HG03175 (cell line): ENCODE data around the gene PYGO1.
"Not testable (repeated sequence)": the region's sequence is repeated elsewhere in the genome, so short reads cannot be mapped to it uniquely, and the experiment has no call there.

Experiments
- ATAC-seq: cut with Tn5 transposase; IDR thresholded peaks from one replicate; pipeline ENCODE4 v1.9.1; 2021; ENCODE audit warnings: mild to moderate bottlenecking, moderate library complexity; ENCODE audit not compliant: unreplicated experiment

The PYGO1 gene

DNA sequence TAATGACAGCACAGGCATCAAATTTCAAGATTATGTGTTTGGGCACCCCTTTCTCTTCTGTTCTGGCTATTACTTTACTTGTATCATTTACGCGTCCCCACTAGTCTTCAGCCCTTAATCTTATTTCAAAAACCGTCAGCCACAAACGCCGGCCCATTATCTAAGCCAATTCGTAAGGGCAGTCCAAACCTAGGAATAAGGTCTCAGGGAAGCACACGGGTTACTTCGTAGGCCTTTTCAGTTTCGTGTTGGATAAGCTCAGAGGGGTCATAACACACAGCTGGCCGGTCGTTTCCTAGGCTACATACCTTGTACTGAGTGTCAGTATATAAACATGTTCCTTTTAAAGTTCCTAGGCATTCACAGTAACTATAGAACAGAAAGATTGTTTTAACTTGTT, 75.0 kb downstream of the PYGO1 start:
- ATAC-seq = no peak

DNA sequence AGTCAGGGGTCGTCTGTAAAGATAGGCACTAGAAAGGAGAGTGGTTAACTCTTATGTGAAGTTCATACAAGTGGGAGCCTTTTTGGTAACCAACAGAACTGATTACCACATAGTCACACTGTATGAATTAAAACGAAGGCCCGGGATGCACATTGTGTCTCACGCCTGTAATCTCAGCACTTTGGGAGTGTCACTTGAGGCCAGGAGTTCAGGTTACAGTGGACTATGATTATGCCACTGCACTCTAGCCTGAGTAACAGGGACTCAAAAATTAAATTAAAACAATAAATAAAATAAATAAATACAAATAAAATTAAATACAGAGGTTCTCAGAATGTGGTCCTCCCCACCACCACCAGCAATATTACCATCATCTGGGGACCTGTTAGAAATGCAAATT, 80.6 kb downstream of the PYGO1 start:
- no peak for ATAC-seq

DNA sequence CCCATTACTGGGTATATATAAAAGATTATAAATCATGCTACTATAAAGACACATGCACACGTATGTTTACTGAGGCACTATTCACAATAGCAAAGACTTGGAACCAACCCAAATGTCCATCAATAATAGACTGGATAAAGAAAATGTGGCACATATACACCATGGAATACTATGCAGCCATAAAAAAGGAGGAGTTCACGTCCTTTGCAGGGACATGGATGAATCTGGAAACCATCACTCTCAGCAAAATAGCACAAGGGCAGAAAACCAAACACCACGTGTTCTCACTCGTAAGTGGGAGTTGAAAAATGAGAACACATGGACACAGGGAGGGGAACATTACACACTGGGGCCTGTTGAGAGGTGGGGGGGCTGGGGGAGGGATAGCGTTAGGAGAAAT, 82.7 kb downstream of the PYGO1 start:
- ATAC-seq = not testable (repeated sequence)

DNA sequence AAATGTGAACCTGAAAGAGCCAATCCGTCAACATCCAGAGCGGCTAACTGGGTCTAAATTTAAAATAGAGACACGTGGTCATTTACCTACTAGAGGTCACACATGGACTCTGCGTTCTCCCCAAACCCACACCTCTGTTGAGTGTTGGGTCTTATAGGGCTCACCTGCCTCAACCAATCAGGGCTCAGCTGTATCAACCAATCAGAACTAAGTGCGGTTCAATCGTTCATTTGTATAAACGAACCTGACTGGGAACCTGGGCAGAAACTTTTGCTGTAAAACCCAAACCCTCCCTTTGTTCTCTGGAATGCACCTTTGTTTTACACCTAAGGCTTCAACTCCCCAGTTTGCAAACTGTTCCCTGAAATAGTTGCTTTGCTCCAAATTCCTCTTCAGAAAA, 89.0 kb downstream of the PYGO1 start:
- no peak for ATAC-seq

DNA sequence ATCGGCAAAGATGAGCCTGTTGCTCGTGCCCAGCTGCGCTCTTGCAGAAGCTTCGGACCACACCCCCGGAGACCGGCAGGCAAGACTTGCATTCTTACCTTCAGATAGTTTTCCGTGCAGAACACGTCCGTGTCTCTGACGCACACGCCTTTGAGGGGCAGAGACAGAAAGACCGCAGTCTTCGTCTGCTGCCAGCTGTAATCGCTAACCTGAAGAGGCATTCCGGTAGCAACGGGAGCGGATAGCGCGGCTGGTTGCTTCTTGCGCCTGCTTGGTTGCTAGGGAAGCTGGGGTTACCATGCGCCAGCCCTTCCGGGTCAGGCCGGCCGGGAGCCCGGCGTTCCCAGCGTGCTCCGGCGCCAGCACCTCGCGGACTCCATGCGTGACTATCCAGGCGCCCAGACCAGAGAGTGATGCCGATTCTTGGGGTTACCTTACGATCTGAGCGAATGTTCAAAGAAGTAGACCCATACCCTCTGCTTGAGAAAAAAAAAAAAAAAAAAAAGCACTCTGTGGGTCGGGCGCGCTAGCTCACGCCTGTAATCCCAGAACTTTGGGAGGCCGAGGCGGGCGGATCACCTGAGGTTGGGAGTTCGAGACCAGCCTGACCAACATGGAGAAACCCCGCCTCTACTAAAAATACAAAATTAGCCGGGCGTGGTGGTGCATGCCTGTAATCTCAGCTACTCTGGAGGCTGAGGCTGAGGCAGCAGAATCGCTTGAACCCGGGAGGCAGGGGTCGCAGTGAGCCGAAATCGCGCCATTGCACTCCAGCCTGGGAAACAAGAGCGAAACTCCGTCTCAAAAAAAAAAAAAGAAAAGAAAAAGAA, 89.8 kb downstream of the PYGO1 start:
- ATAC-seq = peak; percentile 97

DNA sequence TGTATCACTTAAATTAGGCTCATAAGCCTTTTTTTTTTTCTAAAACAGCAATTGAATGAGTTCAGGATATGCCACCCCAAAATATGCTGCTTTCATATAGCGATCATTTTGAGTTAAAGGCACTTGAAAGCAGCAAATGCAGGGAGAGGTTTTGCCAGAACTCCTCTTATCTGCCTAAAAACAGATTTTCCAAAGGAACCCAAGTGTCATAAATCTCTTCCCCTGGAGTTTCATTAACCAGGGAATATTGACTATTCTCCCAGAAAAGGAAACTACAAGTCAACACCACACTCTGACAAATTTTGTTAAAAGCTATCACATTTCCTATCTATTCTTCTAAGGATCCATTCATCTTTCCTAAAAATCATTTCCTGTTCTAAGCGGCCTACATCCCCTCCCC, 91.4 kb downstream of the PYGO1 start:
- no peak for ATAC-seq

DNA sequence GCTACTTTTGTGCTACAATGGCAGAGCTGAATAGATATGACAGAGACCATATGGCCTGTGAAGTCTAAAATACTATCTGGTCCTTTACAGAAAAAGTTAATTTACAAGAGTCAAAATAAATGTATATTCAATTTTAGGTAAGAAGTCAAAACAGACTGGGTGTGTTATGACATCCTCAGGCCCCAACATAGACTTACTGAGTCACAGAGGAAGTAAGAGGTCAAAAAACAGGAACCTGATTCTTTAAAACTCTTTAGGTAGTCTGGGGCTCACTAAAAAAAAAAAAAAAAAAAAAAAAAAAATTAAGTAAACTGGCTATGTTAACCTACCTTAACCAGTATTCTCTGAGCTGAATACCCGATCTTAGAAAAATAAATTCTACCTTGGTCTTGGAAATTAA, 93.2 kb downstream of the PYGO1 start:
- no peak for ATAC-seq

DNA sequence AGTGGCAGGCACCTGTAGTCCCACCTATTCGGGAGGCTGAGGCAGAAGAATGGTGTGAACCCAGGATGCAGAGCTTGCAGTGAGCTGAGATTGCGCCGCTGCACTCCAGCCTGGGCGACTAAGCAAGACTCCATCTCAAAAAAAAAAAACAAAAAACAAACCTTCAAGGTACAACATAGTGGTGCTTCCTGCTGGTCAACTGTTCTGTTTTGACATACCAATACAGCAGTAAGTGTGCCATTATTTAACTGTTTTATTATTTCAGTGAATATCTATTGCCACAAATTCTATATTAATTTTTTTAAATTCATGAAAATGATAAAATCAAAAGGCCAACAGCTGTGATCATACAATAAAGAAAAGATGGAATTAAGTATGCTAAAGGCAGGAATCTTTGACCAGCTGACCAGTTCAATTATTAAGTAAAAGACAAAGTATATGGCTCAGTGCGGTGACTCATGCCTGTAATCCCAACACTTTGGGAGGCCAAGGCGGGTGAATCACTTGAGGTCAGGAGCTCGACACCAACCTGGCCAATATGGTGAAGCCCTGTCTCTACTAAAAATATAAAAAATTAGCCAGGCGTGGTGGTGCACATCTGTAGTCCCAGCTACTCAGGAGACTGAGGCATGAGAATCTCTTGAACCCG, 99.1 kb downstream of the PYGO1 start:
- not testable (repeated sequence) for ATAC-seq
